Activated effector memory CD4-positive, alpha-beta T cell treated with Interleukin-2 at 50 U/mL for 16 hours (primary cell): ENCODE results near the gene PROZ.

Experiments
- DNase-seq: peaks from one replicate; pipeline ENCODE4 v3.0.0-alpha.2; 2020

PROZ gene

DNA sequence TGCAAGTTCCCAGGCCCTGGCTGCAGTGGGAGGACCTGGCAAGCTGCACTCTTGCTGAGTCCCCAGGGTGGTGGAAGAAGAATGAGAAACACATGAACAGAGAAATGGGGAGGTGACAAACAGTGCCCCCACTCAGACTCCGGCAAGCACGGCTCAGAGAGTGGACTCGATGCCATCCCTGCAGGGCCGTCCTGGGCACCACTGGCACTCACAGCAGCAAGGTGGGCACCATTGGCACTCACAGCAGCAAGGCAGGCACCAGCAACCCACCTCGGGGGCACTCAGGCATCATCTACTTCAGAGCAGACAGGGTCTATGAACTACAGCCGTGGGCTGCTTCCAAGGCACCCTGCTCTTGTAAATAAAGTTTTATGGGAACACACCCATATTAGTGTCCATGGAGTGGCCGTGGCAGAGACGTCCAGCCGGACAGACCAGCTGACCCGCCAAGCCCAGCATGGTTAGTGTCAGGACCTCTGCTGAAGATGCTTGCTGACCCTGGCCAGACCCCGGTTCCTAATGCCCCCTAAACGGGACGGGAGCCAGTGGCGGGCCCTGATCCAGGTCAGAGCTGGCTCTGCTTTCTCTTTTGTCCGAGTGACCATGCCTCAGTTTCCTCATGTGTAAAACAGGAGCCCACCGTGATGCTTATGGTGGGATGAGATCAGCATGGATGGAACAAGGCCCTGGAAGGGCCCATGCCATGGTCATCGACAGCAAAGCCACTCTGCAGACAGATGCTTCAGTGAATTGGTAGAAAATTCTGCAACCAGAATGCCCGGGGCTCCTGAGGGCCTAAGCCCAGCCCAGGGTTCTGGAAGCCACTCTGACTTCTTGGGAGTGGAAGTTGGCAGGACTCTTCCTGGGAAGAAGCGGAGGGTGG lies 37.9 kb upstream of the PROZ start:
- DNase-seq, result no peak

DNA sequence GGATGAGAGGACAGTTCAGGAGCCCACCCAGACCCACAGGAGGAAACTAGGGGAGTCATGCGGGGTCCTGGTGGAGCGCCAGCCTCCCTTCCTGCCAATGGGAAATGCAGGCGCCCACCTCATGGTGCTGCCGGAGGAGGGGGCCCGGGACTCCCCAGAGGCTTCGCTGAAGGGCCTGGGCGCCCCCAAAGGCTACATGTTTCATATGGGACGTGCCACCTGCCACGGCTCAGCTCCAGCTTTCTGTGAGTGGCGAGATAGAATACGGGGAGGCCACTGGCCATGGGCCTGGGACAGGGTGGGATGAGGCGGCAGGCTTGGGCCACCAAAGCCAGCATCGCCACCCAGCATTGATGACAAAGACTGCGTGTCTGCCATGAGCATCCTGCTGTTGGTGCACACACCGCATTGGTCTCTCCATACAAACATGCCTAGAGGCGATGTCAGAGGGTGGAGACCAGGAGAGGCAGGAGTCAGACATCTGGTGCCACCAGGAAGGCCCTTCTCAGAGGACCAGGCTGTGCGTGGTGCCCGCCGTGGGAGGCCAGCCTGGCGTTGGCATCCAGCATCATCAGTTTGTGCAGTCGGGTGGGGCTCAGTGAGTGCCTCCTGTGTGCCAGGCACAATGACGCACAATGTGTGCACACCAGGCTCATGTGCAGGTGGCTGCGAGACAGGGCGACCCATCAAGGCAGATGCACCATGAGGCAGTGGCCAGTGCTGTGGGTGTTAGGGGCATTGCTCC lies 37.1 kb upstream of the PROZ start:
- DNase-seq, result no peak

DNA sequence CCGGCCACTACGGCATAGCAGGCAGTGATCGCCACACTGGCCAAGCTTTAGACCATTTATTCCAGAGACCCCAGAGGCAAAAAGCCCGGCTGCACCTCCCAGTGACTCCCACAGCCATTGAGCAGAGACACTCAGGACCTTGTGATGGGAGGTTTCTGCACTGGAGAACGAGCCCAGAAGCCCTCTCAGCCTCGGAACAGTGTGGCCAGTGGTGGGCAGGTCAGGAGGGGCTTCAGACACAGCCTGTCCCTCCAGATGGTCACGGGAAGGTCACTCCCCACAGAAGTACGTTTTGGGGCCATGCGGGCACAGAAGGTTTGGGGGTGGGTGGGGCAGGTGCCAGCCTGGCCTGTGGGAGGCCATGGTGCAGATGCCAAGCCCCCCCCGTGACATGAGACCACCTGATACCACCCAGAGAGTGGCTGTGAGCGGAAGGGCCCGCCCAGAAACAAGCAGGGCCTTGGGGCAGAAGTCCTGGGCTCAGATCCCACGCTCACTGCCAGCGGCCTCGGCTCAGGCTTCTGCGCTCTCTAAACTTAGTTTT lies 36.4 kb upstream of the PROZ start:
- DNase-seq, result no peak

DNA sequence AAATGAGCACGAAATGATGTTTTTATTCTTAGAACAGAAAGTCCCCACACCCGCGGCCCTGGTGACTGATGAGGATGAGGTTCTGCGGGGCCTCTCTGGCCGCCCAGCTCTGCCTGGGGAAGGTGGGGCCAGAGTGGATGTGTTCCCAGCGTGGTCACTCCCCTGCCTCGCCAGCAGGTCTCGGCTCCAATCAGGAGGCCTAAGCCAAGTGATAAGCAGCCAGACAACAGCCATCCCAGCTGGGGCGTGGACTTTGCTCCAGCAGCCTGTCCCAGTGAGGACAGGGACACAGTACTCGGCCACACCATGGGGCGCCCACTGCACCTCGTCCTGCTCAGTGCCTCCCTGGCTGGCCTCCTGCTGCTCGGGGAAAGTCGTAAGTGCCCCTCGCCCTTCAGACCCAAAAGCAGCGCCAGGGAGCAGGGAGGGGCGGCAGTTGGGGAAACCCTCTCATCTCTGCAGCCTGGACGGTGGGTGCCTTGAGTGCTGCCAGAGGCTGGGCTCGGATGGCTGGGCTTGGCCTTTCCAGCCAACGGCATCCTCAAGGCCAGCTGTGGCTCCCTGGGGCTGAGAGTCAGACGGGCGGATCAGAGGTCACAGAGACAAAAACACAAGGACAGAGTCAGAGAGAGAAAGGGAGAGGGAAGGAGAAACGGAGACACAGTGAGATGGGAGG lies 35.8 kb upstream of the PROZ start, which contains the start of gene F10:
TSS of gene F10 (plus strand) at position 250 of the 676 bp plus-strand sequence. CDS start at position 307, 57 bp downstream.
- no peak for DNase-seq

DNA sequence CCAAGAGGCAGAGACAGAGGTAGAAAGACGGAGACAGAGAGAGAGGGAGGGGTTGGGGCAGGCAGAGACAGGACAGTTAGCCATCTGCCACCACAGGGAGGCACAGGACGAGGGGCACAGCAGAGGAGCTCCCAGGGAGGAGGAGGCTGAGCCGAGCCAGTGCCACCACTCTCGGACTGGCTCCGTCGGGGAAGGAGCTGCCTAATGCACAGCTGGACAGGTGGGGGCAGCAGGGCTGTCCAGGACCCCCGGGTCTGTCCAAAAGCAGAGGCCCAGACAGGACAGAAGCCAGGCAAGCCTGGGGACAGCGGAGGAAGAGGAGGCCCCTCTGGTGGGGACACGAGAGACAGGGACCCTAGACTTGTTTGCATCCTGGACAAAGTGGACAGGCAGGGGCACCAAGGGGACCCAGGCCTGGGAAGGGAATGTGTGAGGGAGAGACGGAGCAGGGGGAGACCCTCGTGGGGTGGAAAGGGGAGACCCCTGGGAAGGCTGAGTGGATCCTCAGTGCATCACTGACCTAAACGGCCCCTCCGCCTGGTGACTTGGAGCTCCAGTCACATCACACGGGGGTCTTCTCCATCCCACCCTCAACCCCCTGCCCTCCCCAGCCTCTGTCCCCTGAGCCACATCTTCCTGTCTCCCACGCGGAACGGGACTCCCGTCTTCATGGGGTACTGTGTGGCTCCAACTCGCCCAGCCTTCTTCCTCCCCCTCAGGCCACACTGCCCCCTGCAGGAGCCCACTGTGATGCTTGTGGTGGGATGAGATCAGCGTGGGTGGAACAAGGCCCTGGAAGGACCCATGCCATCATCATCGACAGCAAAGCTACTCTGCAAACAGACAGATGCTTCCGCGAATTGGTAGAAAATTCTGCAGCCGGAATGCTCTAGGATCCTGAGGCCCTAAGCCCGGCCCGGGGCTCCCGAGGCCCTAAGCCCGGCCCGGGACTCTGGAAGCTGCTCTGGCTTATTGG lies 34.9 kb upstream of the PROZ start:
- no peak for DNase-seq

DNA sequence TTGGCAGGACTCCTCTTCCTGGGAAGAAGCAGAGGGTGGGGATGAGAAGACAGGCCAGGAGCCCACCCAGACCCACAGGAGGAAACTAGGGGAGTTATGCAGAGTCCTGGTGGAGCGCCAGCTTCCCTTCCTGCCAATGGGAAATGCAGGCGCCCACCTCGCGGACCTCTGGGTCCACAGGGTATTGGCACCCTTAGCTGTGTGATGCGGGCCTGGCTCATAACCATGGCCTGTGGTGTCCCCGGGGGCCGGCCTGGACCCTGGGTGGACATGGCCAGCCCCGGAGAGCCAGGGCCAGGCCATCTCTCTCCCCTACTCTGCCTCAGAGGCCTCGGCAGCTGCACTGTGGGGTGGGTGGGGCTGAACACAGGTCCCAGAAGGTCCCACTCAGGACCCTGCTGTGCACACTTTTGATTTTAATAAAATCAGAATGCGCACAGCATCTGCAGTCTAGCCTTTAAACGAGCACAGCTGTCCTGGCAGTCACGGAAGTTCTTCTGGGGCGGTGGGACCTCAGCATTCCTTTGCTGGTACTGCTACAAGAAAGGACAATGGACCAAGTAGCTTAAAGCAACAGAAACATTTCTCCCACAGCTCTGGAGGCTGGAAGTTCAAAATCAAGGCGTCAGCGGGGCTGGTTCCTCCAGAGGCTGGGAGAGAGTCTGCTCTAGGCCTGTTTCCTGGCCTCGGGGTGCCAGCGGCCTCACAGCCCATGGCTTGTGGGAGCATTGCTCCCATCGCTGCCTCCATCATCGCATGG lies 34.1 kb upstream of the PROZ start:
- no peak for DNase-seq

DNA sequence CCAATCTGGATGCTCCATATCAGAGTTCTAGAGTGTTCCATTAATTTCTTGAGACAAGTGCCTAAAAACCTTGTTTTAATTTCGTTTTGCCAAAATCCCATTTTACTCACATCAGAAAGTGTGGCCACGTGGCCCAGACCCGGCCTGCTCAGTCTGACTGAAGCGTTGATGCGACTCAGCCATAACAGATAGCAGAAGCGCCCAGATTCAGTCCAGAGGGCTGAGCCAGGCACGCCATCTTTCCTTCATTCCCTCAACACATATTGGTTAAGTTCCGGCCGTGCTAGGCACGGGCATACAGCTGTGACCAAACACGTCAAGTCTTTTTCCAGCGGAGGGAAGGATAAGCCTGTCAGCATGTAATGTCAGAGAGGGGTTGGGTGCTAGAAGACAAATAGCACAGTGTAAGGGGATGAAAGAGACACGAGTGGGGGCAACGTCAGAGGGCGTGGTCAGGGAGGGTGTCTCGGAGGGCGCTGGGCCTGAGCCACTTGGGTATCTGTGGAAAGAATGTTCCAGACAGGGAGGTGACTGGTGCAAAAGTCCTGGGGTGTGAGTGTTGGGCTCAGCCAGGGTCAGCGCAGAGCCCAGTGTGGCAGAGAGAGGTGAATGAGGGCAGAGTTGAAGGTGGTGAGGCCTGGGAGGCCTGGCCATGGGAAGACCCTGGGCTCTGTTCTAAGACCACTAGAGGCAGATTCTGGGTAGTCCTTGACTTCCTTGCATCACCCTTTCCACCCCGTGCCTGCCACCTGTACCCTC lies 32.8 kb upstream of the PROZ start:
- DNase-seq, result no peak

DNA sequence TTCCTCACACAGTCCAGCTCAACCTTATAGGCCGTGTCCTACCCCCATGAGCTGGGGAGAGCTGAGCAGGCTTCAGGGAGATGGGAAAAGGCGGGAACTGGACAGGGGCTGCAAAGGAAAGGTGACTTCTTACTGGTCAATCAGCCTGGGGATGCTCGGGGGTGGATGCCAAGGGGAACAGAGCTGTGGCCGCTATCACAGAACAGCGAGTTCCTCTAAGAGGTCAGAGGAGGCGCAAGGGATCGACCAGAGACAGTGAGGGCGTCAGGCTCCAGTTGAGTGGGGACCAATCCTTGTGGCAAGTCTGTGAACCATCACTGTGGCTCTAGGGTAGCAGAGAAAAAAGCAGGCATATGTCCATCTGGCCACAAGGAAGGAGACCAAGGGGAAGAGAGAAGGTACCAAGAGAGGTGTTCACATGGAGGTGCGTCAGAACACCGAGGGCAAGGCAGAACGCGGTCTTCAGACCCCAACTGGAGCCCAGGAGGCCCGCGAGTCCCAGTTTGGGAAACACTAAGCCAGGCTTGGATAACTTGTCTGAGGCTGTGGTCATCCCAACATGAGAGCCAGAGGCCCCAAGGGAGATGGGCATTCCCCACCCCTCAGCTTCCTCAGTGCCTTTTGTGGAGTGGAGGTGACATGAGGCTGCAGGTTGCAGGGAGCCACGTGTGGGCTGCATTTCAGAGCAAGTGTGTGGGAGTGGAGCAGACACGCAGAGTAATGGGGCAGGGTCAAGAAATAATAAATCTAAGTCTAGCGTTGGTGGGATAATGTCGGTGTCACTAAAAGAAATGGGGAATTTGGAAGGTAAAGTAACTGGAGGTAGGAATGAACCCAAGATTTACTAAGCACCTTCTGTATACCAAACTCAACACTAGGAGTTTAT lies 31.9 kb upstream of the PROZ start:
- DNase-seq, result no peak

DNA sequence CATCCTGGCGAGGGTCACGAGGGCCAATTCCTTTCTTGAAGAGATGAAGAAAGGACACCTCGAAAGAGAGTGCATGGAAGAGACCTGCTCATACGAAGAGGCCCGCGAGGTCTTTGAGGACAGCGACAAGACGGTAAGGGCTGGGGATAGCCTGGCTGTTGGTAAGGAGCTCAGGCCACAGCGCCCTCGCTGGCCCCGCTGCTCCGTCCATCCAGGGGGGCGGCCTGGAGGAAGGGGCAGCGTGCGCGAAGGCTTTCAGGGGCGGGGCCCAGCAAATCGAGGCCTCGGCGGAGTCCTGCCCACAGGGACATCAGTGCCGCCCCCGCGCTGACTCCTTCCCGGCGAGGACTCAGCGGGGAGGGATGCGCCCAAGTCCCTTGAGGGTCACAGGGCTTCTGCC lies 29.0 kb upstream of the PROZ start:
- DNase-seq, result no peak

DNA sequence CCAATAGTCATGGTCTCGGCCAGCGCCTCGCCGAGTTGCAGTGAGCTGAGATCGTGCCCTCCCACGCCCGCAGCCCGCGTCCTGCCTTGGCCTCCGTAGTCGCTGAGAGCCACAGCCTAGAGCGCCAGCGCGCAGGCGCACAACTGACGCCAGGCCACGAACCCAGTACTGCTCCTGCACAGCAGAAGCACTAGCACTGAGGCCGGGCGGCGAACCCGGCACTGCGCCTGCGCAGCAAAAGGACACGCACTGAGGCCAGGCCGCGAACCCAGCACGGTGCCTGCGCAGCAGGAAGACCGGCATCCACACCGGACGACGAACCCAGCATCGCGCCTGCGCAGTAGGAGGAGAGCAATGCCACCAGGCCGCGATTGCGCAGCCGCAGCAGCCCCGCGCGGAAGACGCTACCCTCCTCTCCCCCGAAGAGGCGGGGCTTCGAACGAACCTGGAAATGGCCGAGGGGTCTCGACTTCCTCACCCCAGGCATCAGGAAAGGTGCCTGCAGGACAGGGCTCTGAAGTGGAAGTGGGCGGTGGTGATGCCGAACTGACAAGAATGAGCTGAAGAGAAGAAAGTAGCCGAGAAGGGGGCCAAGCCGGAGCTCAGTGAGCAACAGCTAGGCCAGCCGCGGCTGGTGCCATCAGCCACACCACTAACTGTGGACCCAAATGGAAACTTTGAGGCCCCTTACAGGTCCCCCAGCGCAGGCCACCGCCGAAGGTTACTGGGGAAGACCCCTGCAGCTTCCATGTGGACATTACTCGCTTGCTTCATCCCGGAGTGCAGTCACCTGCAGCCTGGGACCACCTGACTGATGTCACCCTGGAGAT lies 28.3 kb upstream of the PROZ start:
- no peak for DNase-seq

DNA sequence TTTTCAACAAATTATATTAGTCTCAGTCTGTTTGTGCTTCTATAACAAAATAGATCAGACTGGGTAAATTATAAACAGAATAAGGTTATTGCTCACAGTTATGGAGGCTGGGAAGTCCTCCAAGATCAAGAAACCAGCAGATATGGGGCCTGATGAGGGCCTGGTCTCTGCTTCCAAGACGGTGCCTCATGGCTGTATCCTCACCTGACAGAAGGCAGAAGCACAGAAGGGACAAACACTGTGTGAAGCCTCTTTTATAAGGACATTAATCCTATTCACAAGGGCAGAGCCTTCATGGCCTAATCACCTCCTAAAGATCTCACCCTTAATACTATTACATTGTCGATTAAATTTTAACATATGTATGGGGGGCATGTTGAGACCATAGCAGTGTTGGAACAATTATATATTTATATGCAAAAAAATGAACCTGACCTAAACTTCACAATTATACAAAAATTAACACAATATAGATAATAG lies 23.1 kb upstream of the PROZ start:
- DNase-seq, result no peak

DNA sequence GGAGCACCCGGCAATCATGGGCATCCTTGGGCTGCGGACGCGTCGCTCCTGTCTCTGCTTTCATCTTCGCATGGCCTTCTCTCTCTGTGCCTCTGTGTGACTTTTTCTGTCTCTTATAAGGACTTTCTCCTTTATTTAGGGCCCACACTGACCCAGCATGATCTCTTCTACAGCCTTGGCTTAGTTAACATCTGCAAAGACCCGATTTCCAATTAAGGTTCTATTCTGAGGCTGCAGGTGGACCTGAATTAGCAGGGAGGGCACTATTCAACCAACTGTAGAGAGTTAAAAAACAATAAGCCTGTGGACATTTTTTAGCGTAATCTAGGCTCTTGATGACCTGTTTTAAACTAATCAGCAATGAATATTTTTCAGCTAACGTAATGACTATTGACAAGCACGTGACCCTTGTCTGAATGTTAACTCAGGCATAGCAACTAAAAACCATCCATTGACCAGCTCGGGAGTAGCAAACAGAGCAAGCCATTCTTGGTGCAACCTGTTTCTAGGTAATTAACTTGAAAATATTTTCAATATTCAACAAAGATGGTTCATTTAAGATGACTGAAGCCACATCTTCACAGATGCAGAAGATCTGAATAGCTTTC lies 20.7 kb upstream of the PROZ start:
- DNase-seq, result no peak

DNA sequence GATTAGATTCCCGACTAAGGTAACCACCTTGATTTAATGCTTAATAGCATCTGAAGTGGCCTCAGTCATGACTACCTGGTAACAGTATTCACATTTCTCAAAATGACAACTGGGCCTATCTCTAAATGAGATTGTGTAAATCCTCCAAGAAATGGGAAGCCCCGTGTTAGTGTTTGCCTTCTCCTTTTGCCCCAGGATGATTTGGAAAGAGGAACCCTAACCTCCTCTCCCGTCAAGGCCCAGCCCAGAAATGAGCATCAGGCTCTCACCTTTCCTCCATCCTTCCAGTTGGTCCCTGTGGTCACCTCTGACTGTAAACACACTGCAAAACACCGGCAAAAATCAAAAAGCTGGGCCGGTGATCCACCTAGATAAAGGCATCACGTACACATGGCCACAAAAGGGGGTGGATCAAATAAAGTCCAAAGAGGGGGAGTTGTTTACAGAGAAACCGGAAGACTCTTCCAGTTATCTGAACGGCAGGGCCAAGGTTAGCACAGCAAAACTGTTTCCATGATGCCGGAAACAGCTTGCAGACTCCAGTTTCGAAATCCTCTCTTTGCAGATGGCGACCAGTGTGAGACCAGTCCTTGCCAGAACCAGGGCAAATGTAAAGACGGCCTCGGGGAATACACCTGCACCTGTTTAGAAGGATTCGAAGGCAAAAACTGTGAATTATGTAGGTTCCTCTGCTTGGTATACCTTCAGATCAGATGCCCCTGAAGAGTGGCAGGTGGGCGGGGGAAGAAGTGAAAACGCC lies 19.5 kb upstream of the PROZ start:
- no peak for DNase-seq

DNA sequence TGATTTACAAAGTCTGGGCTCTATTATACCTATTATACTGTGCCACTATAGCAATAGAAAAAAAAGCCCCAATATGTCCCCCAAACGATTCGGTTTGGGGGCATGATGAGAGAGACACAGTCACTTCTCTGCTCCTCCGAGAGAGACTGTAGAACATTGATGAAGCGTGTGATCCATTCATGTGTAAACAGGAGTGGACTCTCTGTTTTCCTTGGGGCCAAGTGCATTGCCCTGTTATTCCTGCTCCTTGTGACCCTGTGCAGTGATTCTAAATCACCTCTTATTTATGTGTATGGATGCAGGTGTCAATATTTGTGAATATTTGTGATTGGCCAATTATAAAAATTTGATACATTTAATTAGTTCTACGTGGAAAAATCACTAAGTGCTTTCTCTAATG lies 18.9 kb upstream of the PROZ start:
- no peak for DNase-seq

DNA sequence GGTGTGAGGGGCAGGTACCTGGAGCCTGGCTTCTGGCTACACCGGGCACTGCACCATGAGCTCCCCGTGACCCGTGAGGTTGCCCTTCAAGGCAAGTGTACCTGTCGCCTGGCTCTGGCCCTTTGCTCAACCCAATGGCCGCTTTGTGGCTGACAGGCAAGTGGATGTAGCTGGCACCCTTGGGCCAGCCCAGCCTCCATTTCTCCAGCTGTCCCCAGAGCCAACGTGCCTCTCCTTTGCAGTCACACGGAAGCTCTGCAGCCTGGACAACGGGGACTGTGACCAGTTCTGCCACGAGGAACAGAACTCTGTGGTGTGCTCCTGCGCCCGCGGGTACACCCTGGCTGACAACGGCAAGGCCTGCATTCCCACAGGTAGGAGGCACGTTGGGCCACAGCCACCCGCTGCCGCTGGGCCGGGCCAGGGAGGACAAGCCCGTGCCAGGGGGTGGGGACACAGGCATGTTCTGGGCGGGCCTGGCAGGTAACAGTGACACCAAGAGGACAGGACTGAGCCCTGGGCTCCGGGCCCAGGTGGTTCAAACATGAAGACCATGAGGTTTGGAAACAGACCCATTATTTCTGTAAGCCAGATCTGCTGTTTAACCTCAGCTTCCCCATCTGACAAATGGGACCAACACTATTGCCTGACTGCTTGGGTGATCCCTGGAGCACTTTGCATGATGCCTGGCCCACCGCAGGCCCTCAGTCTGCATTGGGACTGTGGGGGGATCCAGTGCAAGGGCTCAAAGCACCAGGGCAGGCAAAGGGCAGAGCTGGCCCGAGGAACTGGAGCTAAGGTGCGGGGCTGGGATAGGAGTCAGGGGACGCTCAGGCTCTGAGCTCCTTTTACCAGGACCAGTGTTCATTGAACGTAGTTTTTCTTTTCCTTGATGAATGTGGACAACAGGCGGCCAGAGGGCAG lies 17.5 kb upstream of the PROZ start:
- DNase-seq, result no peak

DNA sequence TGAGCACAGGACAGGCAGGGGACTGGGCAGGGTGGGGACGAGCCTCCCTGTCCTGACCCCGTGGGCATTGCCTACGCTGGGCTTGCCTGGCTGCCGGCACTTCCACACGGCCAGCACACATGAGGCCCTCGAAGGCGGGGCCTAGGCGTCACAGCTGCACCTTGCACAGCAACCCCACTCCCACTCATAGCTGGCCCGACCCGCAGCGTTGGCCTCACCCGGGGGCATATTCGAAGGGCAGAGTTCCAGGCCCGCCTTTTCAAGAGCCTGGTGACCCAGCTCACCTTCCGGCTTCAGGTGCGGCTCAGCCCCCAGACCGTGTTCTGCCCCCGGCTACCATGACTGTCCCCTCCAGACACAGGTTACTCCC lies 16.9 kb upstream of the PROZ start:
- no peak for DNase-seq
